OCI-LY7 (cell line): ENCODE measurements around the gene OR10A6. TPM values are rescaled to one million over a fixed set of nuclear protein-coding genes. Genes with fewer than 3 reads are reported as not detected.

Experiments used
- BruUV-seq: library from RNA; stranded (reverse); fragments of 400-500 nt; replicated peaks from 2 replicates; lab custom pipeline; 2021; lab: Mats Ljungman, UMichigan
- CTCF ChIA-PET: fragments of 300-600 bp; sonication (Branson Sonifier 250); formaldehyde crosslinking; loops from one replicate; lab custom pipeline; 2022; ENCODE audit warnings: antibody characterized with exemption; ENCODE audit not compliant: unreplicated experiment; lab: Charles Lee
- POLR2A ChIA-PET: fragments of 300-600 bp; sonication (Branson Sonifier 250); formaldehyde crosslinking; loops from one replicate; lab custom pipeline; 2022; ENCODE audit warnings: antibody characterized with exemption; lab: Charles Lee
- DNase-seq: peaks from one replicate; pipeline ENCODE4 v3.0.0-alpha.2; 2015; ENCODE audit warnings: low spot score
- H2AFZ ChIP-seq: fragments of 200-600 bp; sonication (generic), shearing (Covaris generic); 2 replicates; pipeline ENCODE4 v1.6.1; 2014; ENCODE audit warnings: mild to moderate bottlenecking, antibody characterized with exemption, low read length, moderate library complexity
- H3K27ac ChIP-seq: fragments of 200-600 bp; sonication (generic); 2 replicates; pipeline ENCODE4 v1.5.1; 2014; ENCODE audit warnings: mixed run types, low read depth, mild to moderate bottlenecking, moderate library complexity, low read length, inconsistent platforms; ENCODE audit not compliant: poor library complexity, severe bottlenecking
- H3K36me3 ChIP-seq: fragments of 200-600 bp; sonication (generic); 2 replicates; pipeline ENCODE4 v1.6.1; 2014; ENCODE audit warnings: mild to moderate bottlenecking, antibody characterized with exemption, low read length, moderate library complexity, mixed read lengths; ENCODE audit not compliant: insufficient read depth
- H3K4me1 ChIP-seq: fragments of 200-600 bp; sonication (generic); 2 replicates; pipeline ENCODE4 v1.5.1; 2014; ENCODE audit warnings: mild to moderate bottlenecking, low read length; ENCODE audit not compliant: insufficient read depth, poor library complexity, severe bottlenecking
- H3K4me2 ChIP-seq: fragments of 200-600 bp; sonication (generic); 2 replicates; pipeline ENCODE4 v1.6.1; 2014; ENCODE audit warnings: mild to moderate bottlenecking, low read length
- H3K4me3 ChIP-seq: fragments of 200-600 bp; sonication (generic); 2 replicates; pipeline ENCODE4 v1.5.1; 2014; ENCODE audit warnings: mild to moderate bottlenecking, low read depth, low read length; ENCODE audit not compliant: poor library complexity, severe bottlenecking
- H3K79me2 ChIP-seq: fragments of 200-600 bp; sonication (generic); 2 replicates; pipeline ENCODE4 v1.6.1; 2016; ENCODE audit warnings: low read depth, mild to moderate bottlenecking, low read length, moderate library complexity, mixed read lengths; ENCODE audit not compliant: insufficient read depth
- H3K9me2 ChIP-seq: fragments of 200-600 bp; sonication (generic); 2 replicates; pipeline ENCODE4 v1.6.1; 2016; ENCODE audit warnings: mild to moderate bottlenecking, low read length, mixed read lengths; ENCODE audit not compliant: insufficient read depth
- H3K9me3 ChIP-seq: fragments of 200-600 bp; sonication (generic); 2 replicates; pipeline ENCODE4 v1.6.1; 2014; ENCODE audit warnings: mild to moderate bottlenecking, mixed run types, low read length, mixed read lengths
- H4K20me1 ChIP-seq: fragments of 200-600 bp; sonication (generic); 2 replicates; pipeline ENCODE4 v1.6.1; 2014; ENCODE audit warnings: mild to moderate bottlenecking, antibody characterized with exemption, low read length, moderate library complexity, mixed read lengths; ENCODE audit not compliant: insufficient read depth
- EZH2phosphoT487 ChIP-seq: fragments of 200-600 bp; sonication (generic); IDR thresholded peaks from 2 replicates; pipeline ENCODE4 v1.6.1; 2018; ENCODE audit warnings: low read depth, borderline replicate concordance, mild to moderate bottlenecking, mixed run types, antibody characterized with exemption, low read length, moderate library complexity, mixed read lengths
- intact Hi-C: fragments of 100-400 bp; cut with micrococcal nuclease; formaldehyde crosslinking; loops from one replicate; pipeline ENCODE4 v1.10.0; 2022; ENCODE audit not compliant: unreplicated experiment
- total RNA-seq, 2 experiments: library from RNA; depleted of rRNA in 1 of 2; stranded (reverse); fragments of >200 nt in 1 of 2; shearing (Covaris generic) in 1 of 2; gene quantifications; 2 replicates each; pipeline ENCODE4 v1.2.3, GENCODE V29; 2014 to 2022
- TF ChIP-seq, protein P1 (sequence below): fragments of 200-600 bp; sonication (generic); conservative IDR thresholded peaks from 2 replicates; pipeline ENCODE4 v1.5.1; 2014; ENCODE audit warnings: mild to moderate bottlenecking, antibody characterized with exemption, low read length, moderate library complexity, mixed read lengths

The OR10A6 gene
- total RNA-seq, 2 experiments from 2014 or later: not detected

DNA sequence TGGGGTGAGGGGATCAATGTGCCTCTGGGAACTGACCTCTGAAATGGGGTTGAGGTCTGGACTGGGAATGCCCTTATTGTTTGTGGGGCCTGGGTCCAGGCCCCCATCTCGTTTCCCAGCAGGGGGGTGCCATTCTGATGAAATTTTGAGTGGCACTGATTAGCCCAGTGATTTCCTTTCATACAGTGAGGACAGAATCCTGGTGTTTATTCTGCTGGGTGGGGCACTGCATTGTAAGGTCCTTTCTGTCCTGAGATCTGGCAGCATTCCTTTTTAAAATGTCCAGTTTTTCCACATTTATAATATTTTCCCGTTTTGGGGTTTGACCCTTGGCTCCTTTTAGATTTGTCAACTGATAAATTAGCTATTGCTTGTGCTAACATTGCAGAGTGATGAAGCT is 27.1 kb downstream of the OR10A6 start:
- no peak overlapping the region for H2AFZ ChIP-seq
- H3K4me2 ChIP-seq: no peak overlapping the region
- no peaks in the 10 kb centered on the region for H3K9me3 ChIP-seq
- no peak for DNase-seq
- H3K4me1 ChIP-seq: no peaks in the 10 kb centered on the region
- no peaks in the 10 kb centered on the region for H3K36me3 ChIP-seq
- intact Hi-C loops: no loop called here
- POLR2A ChIA-PET: no interaction called here
- H3K4me3 ChIP-seq: no peak overlapping the region
- H3K27ac ChIP-seq: no peak overlapping the region
- H3K9me2 ChIP-seq: no peaks in the 10 kb centered on the region
- no peaks in the 10 kb centered on the region for H3K79me2 ChIP-seq
- no TSS peak for BruUV-seq
- TF ChIP-seq EZH2phosphoT487: no peak
- TF ChIP-seq, protein P1, sequence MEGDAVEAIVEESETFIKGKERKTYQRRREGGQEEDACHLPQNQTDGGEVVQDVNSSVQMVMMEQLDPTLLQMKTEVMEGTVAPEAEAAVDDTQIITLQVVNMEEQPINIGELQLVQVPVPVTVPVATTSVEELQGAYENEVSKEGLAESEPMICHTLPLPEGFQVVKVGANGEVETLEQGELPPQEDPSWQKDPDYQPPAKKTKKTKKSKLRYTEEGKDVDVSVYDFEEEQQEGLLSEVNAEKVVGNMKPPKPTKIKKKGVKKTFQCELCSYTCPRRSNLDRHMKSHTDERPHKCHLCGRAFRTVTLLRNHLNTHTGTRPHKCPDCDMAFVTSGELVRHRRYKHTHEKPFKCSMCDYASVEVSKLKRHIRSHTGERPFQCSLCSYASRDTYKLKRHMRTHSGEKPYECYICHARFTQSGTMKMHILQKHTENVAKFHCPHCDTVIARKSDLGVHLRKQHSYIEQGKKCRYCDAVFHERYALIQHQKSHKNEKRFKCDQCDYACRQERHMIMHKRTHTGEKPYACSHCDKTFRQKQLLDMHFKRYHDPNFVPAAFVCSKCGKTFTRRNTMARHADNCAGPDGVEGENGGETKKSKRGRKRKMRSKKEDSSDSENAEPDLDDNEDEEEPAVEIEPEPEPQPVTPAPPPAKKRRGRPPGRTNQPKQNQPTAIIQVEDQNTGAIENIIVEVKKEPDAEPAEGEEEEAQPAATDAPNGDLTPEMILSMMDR: no peak
- CTCF ChIA-PET: no interaction called here
- no peaks in the 10 kb centered on the region for H4K20me1 ChIP-seq

DNA sequence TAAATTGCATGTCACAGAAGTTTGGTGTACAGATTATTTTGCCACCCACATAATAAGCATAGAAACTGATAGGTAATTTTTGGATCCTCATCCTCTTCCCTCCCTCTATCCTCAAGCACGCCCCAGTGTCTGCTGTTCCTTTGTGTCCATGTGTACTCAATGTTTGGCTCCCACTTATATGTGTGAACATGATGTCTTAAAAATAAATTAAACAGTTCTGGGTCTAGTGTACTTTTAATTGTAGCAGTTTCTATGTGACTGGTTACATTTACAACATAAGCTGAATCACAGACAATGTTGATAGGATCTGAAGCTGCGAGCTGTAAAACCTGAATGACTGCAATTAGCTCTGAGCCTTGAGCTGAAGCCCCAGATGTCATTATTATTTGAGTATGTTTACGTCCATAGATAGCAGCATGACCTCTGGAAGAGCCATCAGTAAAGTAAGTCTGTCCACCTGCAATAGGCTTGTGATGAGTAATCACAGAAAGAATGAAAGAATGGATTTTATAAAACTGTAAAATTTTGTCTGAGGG is 29.7 kb downstream of the OR10A6 start:
- Histone ChIP-seq H3K79me2 (no peaks in the 10 kb centered on the region), H3K9me2 (no peaks in the 10 kb centered on the region), H3K4me1 (no peaks in the 10 kb centered on the region), H3K27ac (no peak overlapping the region), H2AFZ (no peak overlapping the region), H3K4me3 (no peak overlapping the region), H3K4me2 (no peak overlapping the region), H4K20me1 (no peaks in the 10 kb centered on the region), H3K36me3 (no peaks in the 10 kb centered on the region), H3K9me3 (no peaks in the 10 kb centered on the region)
- ChIA-PET POLR2A (no interaction called here), CTCF (no interaction called here)
- TF ChIP-seq, protein P1: no peak
- TF ChIP-seq EZH2phosphoT487: no peak
- DNase-seq: no peak
- intact Hi-C loops: no loop called here
- no TSS peak for BruUV-seq

DNA sequence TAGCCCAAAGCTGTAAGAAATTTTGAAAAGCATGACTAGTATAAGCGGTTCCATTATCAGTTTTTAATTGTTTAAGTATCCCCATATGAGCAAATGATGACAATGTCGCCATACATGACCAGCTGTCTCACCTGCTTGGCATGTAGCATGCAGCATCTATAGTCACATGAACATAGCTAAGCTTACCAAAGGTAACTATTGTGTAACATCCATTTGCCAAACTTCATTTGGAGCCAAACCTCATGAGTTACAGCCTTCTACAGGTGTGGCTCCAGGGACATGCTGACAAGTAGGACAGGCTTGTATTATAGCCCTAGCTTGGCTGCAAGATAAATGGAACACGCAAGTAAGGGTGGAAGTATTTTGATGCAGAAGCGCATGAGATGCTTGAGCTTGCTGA is 30.4 kb downstream of the OR10A6 start:
- Histone ChIP-seq H3K27ac (no peak overlapping the region), H3K79me2 (no peaks in the 10 kb centered on the region), H3K9me3 (no peaks in the 10 kb centered on the region), H3K36me3 (no peaks in the 10 kb centered on the region), H2AFZ (no peak overlapping the region), H3K4me2 (no peak overlapping the region), H3K4me3 (no peak overlapping the region), H3K4me1 (no peaks in the 10 kb centered on the region), H4K20me1 (no peaks in the 10 kb centered on the region), H3K9me2 (no peaks in the 10 kb centered on the region)
- BruUV-seq: no TSS peak
- no peak for DNase-seq
- no peak for TF ChIP-seq EZH2phosphoT487
- TF ChIP-seq, protein P1: no peak
- intact Hi-C loops: no loop called here
- POLR2A ChIA-PET: interaction anchor here (0.7 kb wide), 1 partner anchor 1108 kb away, joined by 5 read pairs; no protein-coding TSS in a partner anchor
- CTCF ChIA-PET: no interaction called here
